Activated naive CD8-positive, alpha-beta T cell (primary cell): ENCODE results near the gene MGMT.

Experiments
- H3K27ac Mint-ChIP-seq: one replicate; pipeline ENCODE4 v1.8.0; 2021; ENCODE audit warnings: mixed read lengths
- H3K27me3 Mint-ChIP-seq: one replicate; pipeline ENCODE4 v1.8.0; 2021; ENCODE audit warnings: mixed read lengths
- H3K36me3 Mint-ChIP-seq: one replicate; pipeline ENCODE4 v1.8.0; 2021; ENCODE audit warnings: mixed read lengths
- H3K4me1 Mint-ChIP-seq: one replicate; pipeline ENCODE4 v1.8.0; 2021; ENCODE audit warnings: low read depth, mixed read lengths
- H3K4me3 Mint-ChIP-seq: one replicate; pipeline ENCODE4 v1.8.0; 2021; ENCODE audit warnings: mild to moderate bottlenecking, mixed read lengths
- H3K9me3 Mint-ChIP-seq: one replicate; pipeline ENCODE4 v1.8.0; 2021; ENCODE audit warnings: low read depth, mixed read lengths

MGMT gene

DNA sequence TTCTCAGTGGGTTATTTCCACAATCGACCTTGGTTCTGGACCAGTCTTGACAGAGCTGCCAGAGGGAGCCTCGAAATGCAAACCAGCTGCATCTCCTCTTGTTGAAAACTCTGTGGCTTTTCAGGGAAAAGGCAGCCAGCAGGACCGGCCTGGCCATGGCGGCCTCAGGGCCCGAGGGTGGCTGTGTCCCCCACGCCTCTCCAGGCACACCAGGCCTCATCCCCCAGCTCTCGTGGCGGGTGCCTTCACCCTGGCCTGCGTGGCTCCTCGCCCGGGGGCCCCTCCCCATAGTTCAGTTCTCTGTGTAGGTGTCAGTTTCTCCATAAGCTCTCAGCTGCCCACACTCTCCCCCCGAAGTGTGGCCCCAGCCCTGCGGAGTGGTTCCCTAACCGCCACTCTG lies 63.5 kb downstream of the MGMT start:
- Mint-ChIP-seq H3K4me1 (peaks cover 7% of the 10 kb centered on the region), H3K36me3 (peaks cover 26% of the 10 kb centered on the region), H3K9me3 (no peaks in the 10 kb centered on the region), H3K27ac (no peak overlapping the region), H3K27me3 (no peaks in the 10 kb centered on the region), H3K4me3 (no peak overlapping the region)

DNA sequence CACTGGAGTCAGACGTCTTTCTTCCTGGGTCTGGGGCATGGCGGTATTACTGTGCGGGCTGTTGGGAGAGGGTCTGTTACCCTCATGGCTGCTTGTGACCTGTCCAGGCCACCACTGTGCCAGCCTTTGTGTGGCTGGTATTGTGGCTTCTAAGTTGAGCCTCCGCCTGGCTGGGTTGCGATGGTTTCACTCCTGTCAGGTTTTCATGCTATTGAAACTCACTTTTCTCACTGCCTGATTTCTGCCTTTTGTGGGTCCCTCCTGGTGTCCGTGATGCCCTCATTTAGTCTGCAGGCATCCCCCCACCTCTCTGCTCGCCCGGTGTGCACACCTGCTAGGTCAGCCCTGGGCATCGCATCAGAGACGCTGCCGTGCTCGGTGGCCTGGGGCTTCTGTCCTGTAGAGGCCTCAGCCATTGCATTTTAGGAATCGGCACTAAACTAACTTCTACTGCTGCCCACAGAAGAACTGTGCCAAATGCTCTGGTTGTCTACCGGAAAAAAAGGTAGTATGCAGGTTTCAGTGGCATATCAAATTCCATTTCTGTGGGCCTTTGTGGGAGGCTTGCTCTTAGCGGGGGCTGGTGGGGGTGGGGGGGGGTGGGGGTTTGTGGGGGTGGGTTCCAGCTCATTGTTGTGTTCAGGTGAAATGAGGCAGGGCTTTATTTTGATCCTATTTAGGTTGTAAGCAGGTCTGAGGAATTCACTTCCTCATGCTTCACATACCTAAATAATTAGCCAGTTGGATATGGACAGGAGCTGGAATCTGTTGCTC lies 64.3 kb downstream of the MGMT start:
- peaks cover 32% of the 10 kb centered on the region for H3K36me3 Mint-ChIP-seq
- H3K4me1 Mint-ChIP-seq = peaks cover 7% of the 10 kb centered on the region
- no peak overlapping the region for H3K27ac Mint-ChIP-seq
- no peaks in the 10 kb centered on the region for H3K9me3 Mint-ChIP-seq
- H3K4me3 Mint-ChIP-seq = no peak overlapping the region
- H3K27me3 Mint-ChIP-seq = no peaks in the 10 kb centered on the region

DNA sequence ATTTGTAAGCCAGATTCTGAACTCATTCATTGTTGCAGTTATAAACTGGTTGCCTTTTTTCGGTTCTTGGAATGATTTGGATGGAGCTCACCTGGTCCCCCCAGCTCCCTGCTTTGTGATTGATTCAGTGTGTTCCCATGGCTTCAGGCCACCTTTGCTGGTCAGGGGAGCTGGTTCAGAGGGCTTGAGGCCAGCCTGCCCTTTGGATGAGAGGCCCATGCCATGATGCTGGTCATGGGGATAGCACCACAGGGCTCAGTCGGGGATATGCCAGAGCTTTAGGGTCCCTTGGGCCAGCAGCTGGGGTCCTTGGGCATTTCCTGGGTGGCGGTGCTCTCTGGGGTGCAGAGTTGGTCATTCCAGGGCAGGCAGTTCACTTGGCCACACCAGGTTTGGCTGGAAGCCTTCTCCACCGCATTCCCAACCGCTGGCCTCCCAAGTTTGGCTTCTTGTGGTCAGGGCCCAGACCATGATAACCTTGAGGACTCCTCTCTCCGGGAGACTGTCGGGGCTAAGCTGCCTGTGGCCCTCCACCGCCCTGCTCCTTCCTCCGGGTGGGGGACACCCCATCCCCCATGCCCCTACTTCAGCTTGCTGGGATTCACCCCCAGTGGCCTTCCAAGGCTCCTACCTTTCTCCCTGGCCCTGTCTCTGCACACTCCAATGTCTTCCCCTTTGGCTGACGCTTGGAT lies 65.1 kb downstream of the MGMT start:
- H3K27me3 Mint-ChIP-seq = no peaks in the 10 kb centered on the region
- no peak overlapping the region for H3K27ac Mint-ChIP-seq
- peaks cover 7% of the 10 kb centered on the region for H3K4me1 Mint-ChIP-seq
- no peaks in the 10 kb centered on the region for H3K9me3 Mint-ChIP-seq
- no peak overlapping the region for H3K4me3 Mint-ChIP-seq
- peaks cover 36% of the 10 kb centered on the region for H3K36me3 Mint-ChIP-seq

DNA sequence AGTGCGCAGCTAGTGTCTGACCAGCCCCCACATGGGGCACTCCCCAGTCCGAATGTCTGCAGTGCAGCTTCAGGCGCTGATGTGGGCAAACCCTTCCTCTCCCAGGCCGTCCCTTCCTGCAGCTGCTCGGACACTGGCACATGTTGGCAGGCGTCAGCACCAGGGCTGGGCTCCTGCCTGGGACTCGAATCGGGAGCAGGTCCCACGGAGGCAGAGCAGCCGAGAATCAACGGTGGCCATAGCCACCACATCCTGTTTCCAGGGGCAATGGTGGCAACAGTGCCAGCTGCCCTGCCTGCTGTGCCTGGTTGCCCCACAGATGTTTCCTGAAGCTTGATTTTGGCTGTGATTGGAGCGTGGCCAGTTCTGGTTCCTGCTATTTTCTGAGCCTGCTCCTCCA lies 65.8 kb downstream of the MGMT start:
- peaks cover 38% of the 10 kb centered on the region for H3K36me3 Mint-ChIP-seq
- peaks cover 7% of the 10 kb centered on the region for H3K4me1 Mint-ChIP-seq
- H3K27ac Mint-ChIP-seq = no peak overlapping the region
- H3K4me3 Mint-ChIP-seq = no peak overlapping the region
- H3K9me3 Mint-ChIP-seq = no peaks in the 10 kb centered on the region
- no peaks in the 10 kb centered on the region for H3K27me3 Mint-ChIP-seq

DNA sequence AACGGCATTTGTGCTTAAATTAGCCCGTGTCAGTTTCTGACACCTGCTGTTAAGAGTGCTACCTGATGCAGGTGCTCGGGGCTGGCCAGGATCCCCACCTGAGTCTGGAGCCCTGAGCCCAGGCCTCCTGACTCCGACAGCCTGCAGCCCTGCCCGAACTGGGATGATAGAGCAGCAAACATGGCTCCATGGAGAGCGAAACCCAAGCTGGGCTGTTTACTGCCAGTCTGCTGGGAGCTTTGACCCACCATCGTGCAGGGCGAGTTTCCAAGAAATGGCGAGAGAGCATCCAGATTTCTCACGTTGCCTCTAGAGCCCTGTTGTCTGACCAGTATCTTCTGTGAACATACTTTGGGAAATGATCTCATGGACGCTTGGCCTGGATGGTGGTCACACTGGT lies 66.2 kb downstream of the MGMT start:
- no peak overlapping the region for H3K4me3 Mint-ChIP-seq
- H3K27ac Mint-ChIP-seq = no peak overlapping the region
- H3K36me3 Mint-ChIP-seq = peaks cover 38% of the 10 kb centered on the region
- H3K9me3 Mint-ChIP-seq = no peaks in the 10 kb centered on the region
- no peaks in the 10 kb centered on the region for H3K27me3 Mint-ChIP-seq
- H3K4me1 Mint-ChIP-seq = peaks cover 7% of the 10 kb centered on the region

DNA sequence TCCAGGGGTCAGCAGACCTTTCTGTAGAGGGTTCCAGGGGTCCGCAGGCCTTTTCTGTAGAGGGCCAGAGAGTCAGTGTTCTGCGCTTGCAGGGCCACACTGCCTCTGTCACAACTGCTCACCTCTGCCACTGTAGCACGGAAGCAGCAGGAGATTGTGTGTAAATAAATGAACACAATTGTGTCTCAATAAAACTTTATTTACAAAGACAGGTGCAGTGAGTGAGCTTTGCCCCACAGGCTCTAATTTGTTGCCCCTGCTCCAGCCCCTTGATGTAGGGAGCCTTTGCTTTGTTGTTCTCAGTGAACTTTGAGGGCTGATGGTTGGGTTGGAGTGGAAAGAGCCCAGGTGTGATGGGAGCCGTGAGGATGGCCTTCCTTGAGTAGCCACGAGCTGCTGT lies 67.8 kb downstream of the MGMT start:
- Mint-ChIP-seq H3K9me3 (no peaks in the 10 kb centered on the region), H3K4me3 (no peak overlapping the region), H3K4me1 (peaks cover 7% of the 10 kb centered on the region), H3K27me3 (no peaks in the 10 kb centered on the region), H3K27ac (no peak overlapping the region), H3K36me3 (peaks cover 40% of the 10 kb centered on the region)

DNA sequence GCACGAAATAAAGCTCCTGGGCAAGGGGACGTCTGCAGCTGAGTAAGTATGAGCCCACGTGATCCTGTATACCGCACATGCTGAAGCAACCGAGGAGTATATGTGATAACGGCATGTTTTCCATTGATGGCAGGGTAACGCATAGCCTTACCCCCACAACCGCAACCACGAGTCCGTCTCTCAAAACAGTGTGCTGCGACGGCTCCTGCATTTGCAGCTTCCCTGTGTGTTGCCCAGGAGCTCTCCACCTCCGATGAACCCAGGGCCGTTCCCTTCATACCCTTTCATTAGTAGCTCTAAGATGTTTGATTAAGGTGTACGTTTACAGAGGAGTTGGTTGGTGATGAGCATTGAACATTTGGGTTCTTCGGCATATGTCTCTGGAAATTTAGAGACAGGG lies 69.3 kb downstream of the MGMT start:
- H3K9me3 Mint-ChIP-seq = no peaks in the 10 kb centered on the region
- H3K27ac Mint-ChIP-seq = no peak overlapping the region
- peaks cover 7% of the 10 kb centered on the region for H3K4me1 Mint-ChIP-seq
- peaks cover 46% of the 10 kb centered on the region for H3K36me3 Mint-ChIP-seq
- no peak overlapping the region for H3K4me3 Mint-ChIP-seq
- H3K27me3 Mint-ChIP-seq = no peaks in the 10 kb centered on the region

DNA sequence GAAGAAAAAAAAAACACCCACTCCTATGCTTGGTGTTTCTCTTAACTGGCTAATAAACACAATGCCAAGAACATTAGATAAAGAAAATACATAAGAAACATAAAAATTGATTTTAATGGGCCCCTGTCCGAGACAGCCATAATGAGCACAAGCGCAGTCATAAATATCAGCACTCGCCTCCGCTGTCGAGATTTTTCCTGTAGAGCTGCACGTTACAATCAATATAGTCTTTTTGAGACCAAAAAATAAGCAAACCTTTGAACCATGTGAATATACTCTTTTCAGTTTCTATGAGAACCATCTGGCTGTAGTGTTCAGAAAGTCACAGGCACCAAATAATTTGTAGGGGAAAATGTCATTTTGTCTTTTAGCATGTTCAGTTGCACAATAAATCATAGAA lies 70.1 kb downstream of the MGMT start:
- Mint-ChIP-seq H3K4me3 (no peak overlapping the region), H3K4me1 (peaks cover 7% of the 10 kb centered on the region), H3K27ac (no peak overlapping the region), H3K36me3 (peaks cover 50% of the 10 kb centered on the region), H3K27me3 (no peaks in the 10 kb centered on the region), H3K9me3 (no peaks in the 10 kb centered on the region)

DNA sequence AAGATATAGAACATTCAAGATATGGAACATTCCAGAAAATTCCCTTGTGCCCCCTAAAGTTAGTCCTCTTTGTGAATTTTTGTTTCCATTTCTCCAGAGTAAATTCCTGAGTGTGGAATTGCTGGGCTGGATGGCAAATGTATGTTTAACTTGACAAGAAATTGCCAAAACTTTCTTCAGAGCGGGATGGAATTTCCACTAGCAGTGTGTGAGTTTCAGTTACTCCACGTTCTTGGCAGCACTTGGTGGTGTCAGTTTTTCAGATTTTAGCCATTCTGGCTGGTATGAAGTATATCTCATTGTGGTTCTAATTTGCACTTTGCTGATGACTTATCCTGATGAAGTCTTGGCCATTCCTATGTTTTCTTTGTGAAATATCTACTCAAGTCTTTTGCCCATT lies 71.2 kb downstream of the MGMT start:
- Mint-ChIP-seq H3K4me3 (no peak overlapping the region), H3K36me3 (peaks cover 54% of the 10 kb centered on the region), H3K27me3 (no peaks in the 10 kb centered on the region)

DNA sequence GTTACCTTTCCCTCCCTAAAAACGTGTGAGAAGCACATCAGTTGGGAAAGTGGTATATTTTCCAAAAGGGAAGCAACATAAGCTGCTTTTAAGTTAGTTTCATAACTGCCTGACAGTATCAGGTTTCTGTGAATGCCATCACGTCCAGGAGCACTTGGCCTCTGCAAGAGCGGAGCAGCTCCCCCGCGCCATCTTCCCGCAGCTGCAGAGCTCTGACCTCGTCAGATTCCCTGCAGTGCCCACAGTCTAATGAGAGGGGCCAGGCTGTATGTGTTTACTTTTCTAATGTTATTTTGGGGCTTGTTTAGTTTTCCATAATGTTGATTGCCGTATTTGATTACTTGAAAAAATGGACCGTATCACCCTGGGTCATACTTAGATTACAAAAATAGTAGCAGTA lies 74.2 kb downstream of the MGMT start:
- no peaks in the 10 kb centered on the region for H3K9me3 Mint-ChIP-seq

More for the DNA sequence above, 71.2 kb downstream of the MGMT start:
- H3K4me1 Mint-ChIP-seq = peaks cover 4% of the 10 kb centered on the region
- H3K9me3 Mint-ChIP-seq = no peaks in the 10 kb centered on the region
- H3K27ac Mint-ChIP-seq = no peak overlapping the region

DNA sequence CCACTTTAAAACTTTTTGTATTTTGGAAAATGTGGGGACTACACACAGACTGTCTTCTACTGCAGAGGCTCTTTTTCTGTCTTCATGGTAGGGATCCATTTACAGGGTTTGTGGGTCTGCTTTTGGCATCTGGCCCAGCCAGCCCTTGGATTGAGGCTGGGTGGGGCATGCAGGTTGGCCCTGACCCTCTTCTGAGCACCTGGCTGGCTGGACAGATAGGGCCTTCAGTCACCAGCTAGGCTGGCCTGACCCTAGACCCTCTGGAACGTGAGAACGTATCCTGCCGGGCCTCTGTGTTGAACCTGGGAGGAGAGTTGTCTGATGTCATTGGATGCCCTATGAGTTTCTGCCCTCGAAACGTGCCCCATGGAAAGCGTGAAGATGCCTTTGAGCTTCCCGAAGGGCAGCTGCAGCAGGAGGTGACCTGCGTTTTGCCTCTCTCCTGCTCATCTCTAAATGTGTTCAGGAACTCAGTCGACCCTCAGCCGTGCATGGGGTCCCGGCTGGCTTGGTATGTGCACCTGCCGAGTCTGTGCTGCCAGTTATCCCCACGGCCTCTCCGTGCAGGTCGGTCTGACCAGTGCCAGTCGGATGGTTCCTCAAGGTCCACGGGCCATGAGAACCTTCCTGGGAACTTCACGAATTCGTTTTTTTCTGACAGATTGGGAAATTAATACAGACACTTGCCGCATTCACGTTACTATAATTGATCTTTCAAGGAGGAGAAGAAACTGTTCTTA lies 74.9 kb downstream of the MGMT start:
- peaks cover 36% of the 10 kb centered on the region for H3K36me3 Mint-ChIP-seq
- no peaks in the 10 kb centered on the region for H3K27me3 Mint-ChIP-seq
- H3K9me3 Mint-ChIP-seq = no peaks in the 10 kb centered on the region
- no peak overlapping the region for H3K27ac Mint-ChIP-seq
- H3K4me3 Mint-ChIP-seq = no peak overlapping the region
- H3K4me1 Mint-ChIP-seq = no peaks in the 10 kb centered on the region

More for the DNA sequence above, 74.2 kb downstream of the MGMT start:
- peaks cover 38% of the 10 kb centered on the region for H3K36me3 Mint-ChIP-seq
- H3K4me1 Mint-ChIP-seq = no peaks in the 10 kb centered on the region
- no peak overlapping the region for H3K27ac Mint-ChIP-seq
- no peaks in the 10 kb centered on the region for H3K27me3 Mint-ChIP-seq
- no peak overlapping the region for H3K4me3 Mint-ChIP-seq

DNA sequence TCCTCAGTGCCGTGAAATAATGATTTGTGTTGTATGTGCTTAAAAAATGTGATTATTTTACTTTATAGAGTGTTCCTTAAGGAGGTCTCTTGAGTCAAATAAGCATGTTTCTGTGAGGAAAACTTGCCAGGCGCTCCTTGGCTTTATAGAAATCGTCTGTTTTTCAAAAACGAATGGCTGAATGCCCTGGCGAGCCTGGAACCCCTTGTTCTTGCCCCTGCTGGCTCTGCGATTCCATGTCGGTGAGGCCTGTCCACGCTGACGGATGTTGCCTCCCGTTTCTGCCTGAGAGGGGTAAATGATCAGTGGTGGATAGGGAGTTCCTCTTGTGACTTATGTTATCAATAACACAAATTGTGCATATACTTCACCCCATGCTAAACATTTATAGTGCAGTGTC lies 75.5 kb downstream of the MGMT start:
- no peaks in the 10 kb centered on the region for H3K27me3 Mint-ChIP-seq
- H3K9me3 Mint-ChIP-seq = no peaks in the 10 kb centered on the region
- no peak overlapping the region for H3K27ac Mint-ChIP-seq
- no peak overlapping the region for H3K4me3 Mint-ChIP-seq
- no peaks in the 10 kb centered on the region for H3K4me1 Mint-ChIP-seq
- peaks cover 29% of the 10 kb centered on the region for H3K36me3 Mint-ChIP-seq

DNA sequence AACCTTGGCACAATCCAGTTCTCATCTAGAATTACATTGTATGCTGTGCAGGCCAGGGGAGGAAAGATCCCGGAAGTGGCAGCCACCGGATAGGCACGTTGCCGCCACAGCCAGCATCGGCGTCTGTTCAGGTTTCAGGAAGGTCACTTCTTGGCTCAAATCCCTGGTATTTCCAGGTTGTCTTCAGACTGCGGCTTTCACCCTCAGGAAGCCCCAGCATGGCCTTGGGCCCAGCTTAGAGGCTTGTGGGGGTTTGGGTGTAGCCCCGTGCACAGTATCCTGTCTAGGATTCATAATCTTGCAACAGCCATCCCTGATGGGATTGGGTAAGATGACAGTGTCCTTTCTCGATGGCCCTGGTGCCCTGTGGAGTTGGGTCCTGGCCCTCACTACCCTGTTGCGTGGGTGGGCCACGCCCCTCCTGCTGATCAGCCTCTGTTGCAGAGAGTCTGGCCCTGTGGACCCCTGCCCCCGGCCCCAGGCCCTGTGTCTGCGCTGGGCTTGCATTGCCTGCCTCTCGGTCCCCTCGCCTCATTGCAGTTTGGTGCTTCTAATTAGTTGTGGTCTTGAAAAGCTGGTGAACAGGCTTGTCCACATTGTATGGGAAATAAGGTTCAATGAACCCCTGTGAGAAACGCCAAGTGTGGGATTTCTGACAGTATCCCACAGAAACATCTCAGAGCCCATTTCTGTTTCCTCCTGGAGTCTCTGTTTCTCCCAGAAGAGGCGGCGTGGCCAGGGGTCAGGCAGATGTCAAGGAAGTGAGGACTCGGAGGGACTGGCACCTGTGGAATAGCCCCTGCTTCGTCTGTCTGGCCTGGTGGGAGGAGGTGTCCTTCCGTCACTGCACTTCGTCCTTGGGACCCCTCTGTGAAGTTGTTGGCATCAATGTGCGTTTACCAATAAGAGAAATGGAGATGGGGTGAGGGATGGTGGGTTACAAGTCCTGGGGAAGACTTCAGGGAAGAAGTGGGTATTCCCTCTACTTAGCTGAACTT lies 77.5 kb downstream of the MGMT start:
- peaks cover 24% of the 10 kb centered on the region for H3K36me3 Mint-ChIP-seq
- H3K4me3 Mint-ChIP-seq = no peak overlapping the region
- no peak overlapping the region for H3K27ac Mint-ChIP-seq
- H3K9me3 Mint-ChIP-seq = peaks cover 5% of the 10 kb centered on the region
- no peaks in the 10 kb centered on the region for H3K27me3 Mint-ChIP-seq
- H3K4me1 Mint-ChIP-seq = no peaks in the 10 kb centered on the region

DNA sequence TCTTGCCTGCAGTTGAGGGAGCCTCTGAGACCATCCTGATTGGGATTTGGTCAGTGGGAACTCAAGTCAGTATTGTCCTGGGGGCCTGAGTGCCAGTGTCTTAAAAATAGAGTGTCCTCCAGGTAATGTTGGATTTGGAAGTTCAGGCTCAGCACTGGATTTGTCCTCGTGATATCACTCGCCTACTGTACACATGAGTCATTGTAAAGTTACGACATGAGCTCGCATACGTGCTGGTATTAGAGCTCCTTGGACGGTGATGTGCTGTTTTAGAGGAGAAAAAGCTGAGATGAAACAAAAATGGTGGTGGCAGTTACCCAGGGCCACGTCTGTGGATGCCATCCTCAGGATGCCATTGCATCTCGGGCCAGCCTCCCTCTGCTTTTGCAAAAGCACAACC lies 78.2 kb downstream of the MGMT start:
- peaks cover 21% of the 10 kb centered on the region for H3K36me3 Mint-ChIP-seq
- no peak overlapping the region for H3K27ac Mint-ChIP-seq
- H3K4me3 Mint-ChIP-seq = no peak overlapping the region
- H3K27me3 Mint-ChIP-seq = no peaks in the 10 kb centered on the region
- no peaks in the 10 kb centered on the region for H3K4me1 Mint-ChIP-seq
- peaks cover 6% of the 10 kb centered on the region for H3K9me3 Mint-ChIP-seq
